Stimulated activated CD4-positive, alpha-beta T cell treated with anti-CD3 and anti-CD28 coated beads, TNF-alpha, amount 100 ng/mL, for 1 hour (primary cell): ENCODE data around the gene MLC1.

Experiments
- DNase-seq, 3 donors: peaks; one replicate each; pipeline ENCODE4 v3.0.0-alpha.2; 2020; ENCODE audit warnings: low read depth in 3 of 3, low spot score in 1 of 3

Gene MLC1

GRCh38 chr22:50058906-50059880, 26.0 kb downstream of the MLC1 start:
- no peak for DNase-seq

GRCh38 chr22:50058061-50058905, 26.9 kb downstream of the MLC1 start, which contains the start of gene TTLL8:
Gene TTLL8, minus strand, starts transcription at chr22:50058298.
- DNase-seq = no peak

GRCh38 chr22:50057278-50058060, 27.8 kb downstream of the MLC1 start:
- DNase-seq = no peak

GRCh38 chr22:50056214-50056972, 28.8 kb downstream of the MLC1 start:
- no peak for DNase-seq

GRCh38 chr22:50053861-50054260, 31.4 kb downstream of the MLC1 start:
- no peak for DNase-seq

GRCh38 chr22:50051930-50052329, 33.3 kb downstream of the MLC1 start:
- DNase-seq = no peak

GRCh38 chr22:50049299-50050195, 35.7 kb downstream of the MLC1 start:
- no peak for DNase-seq

- DNase-seq = no peak
Measured at GRCh38 chr22:50048836-50049235, 36.4 kb downstream of the MLC1 start.

GRCh38 chr22:50048061-50048765, 37.0 kb downstream of the MLC1 start:
- no peak for DNase-seq

- no peak for DNase-seq
Measured at GRCh38 chr22:50047346-50047745, 37.9 kb downstream of the MLC1 start.

- no peak for DNase-seq
Measured at GRCh38 chr22:50046481-50047245, 38.6 kb downstream of the MLC1 start.

- no peak for DNase-seq
Measured at GRCh38 chr22:50046019-50046415, 39.2 kb downstream of the MLC1 start.

- DNase-seq = no peak
Measured at GRCh38 chr22:50045211-50046018, 39.8 kb downstream of the MLC1 start.

GRCh38 chr22:50044485-50045118, 40.6 kb downstream of the MLC1 start:
- DNase-seq = no peak

GRCh38 chr22:50041361-50042065, 43.7 kb downstream of the MLC1 start:
- no peak for DNase-seq

GRCh38 chr22:50040717-50041116, 44.5 kb downstream of the MLC1 start:
- no peak for DNase-seq
